Astrocyte (in vitro differentiated cells and primary cell): ENCODE data around the gene WDPCP. TPM values are rescaled to one million over a fixed set of nuclear protein-coding genes. Genes with fewer than 3 reads are reported as not detected.

ENCODE experiments used
- DNase-seq: peaks from one replicate; pipeline ENCODE4 v3.0.0-alpha.2; 2010; ENCODE audit warnings: low read depth
- FAIRE-seq: peaks from 2 replicates; lab custom pipeline; 2011; peaks lifted over from hg19 to GRCh38; lab: Jason Lieb, UNC
- H2AFZ ChIP-seq: 2 replicates; pipeline ENCODE4 v1.6.0; 2012; ENCODE audit warnings: low read depth, low read length, inconsistent platforms
- H3K27ac ChIP-seq: 2 replicates; pipeline ENCODE4 v1.5.1; 2011; ENCODE audit warnings: low read depth, low read length, inconsistent platforms
- H3K27me3 ChIP-seq: 2 replicates; pipeline ENCODE4 v1.6.0; 2011; ENCODE audit warnings: low read length, inconsistent platforms; ENCODE audit not compliant: insufficient read depth
- H3K36me3 ChIP-seq: 2 replicates; pipeline ENCODE4 v1.5.1; 2011; ENCODE audit warnings: low read length, inconsistent platforms; ENCODE audit not compliant: insufficient read depth
- H3K4me1 ChIP-seq: 2 replicates; pipeline ENCODE4 v1.5.1; 2011; ENCODE audit warnings: low read length, inconsistent platforms; ENCODE audit not compliant: insufficient read depth
- H3K4me2 ChIP-seq: 2 replicates; pipeline ENCODE4 v1.6.0; 2012; ENCODE audit warnings: low read length, inconsistent platforms
- H3K4me3 ChIP-seq: 2 replicates; pipeline ENCODE4 v1.5.1; 2011; ENCODE audit warnings: low read depth, mild to moderate bottlenecking, low read length, inconsistent platforms; ENCODE audit not compliant: insufficient read depth
- H3K79me2 ChIP-seq: 2 replicates; pipeline ENCODE4 v1.6.0; 2012; ENCODE audit warnings: mild to moderate bottlenecking, low read length, inconsistent platforms; ENCODE audit not compliant: insufficient read depth
- H3K9ac ChIP-seq: 2 replicates; pipeline ENCODE4 v1.6.0; 2012; ENCODE audit warnings: mild to moderate bottlenecking, low read length, inconsistent platforms
- H3K9me3 ChIP-seq: 2 replicates; pipeline ENCODE4 v1.5.1; 2012; ENCODE audit warnings: low read depth, mild to moderate bottlenecking, low read length, inconsistent platforms; ENCODE audit not compliant: insufficient read depth
- H4K20me1 ChIP-seq: 2 replicates; pipeline ENCODE4 v1.6.0; 2012; ENCODE audit warnings: low read length, inconsistent platforms; ENCODE audit not compliant: insufficient read depth
- H3K27ac Mint-ChIP-seq: one replicate; pipeline ENCODE4 v1.8.0; 2021; ENCODE audit warnings: mild to moderate bottlenecking, mixed read lengths; ENCODE audit not compliant: unreplicated experiment
- H3K27me3 Mint-ChIP-seq: one replicate; pipeline ENCODE4 v1.8.0; 2021; ENCODE audit warnings: low read depth, mixed read lengths; ENCODE audit not compliant: unreplicated experiment
- H3K36me3 Mint-ChIP-seq: one replicate; pipeline ENCODE4 v1.8.0; 2021; ENCODE audit warnings: low read depth, mixed read lengths; ENCODE audit not compliant: unreplicated experiment
- H3K4me1 Mint-ChIP-seq: one replicate; pipeline ENCODE4 v1.8.0; 2021; ENCODE audit warnings: low read depth, mixed read lengths; ENCODE audit not compliant: unreplicated experiment
- H3K4me3 Mint-ChIP-seq: one replicate; pipeline ENCODE4 v1.8.0; 2021; ENCODE audit warnings: mild to moderate bottlenecking, moderate library complexity, mixed read lengths; ENCODE audit not compliant: unreplicated experiment
- H3K9me3 Mint-ChIP-seq: one replicate; pipeline ENCODE4 v1.8.0; 2021; ENCODE audit warnings: mild to moderate bottlenecking, mixed read lengths; ENCODE audit not compliant: unreplicated experiment
- EZH2 ChIP-seq: IDR thresholded peaks from 2 replicates; pipeline ENCODE4 v1.6.1; 2012; ENCODE audit warnings: mild to moderate bottlenecking, low read length, inconsistent platforms; ENCODE audit not compliant: insufficient read depth
- total RNA-seq: library from RNA; stranded (reverse); gene quantifications from 2 replicates; pipeline ENCODE4 v1.2.1, GENCODE V29; 2021
- TF ChIP-seq, protein P1 (sequence below): IDR thresholded peaks from 2 replicates; pipeline ENCODE4 v1.5.1; 2011; ENCODE audit warnings: low read depth, mild to moderate bottlenecking, inconsistent platforms, low read length, moderate library complexity; ENCODE audit not compliant: insufficient read depth

Gene WDPCP
- total RNA-seq, 1 donor from 2014 or later, result 15.1 TPM

GRCh38 chr2:63425606-63426005, 162.7 kb downstream of the WDPCP start:
- Mint-ChIP-seq H3K27ac (no peak overlapping the region), H3K4me1 (no peaks in the 10 kb centered on the region), H3K4me3 (no peak overlapping the region), H3K9me3 (peaks cover 6% of the 10 kb centered on the region), H3K36me3 (peaks cover 11% of the 10 kb centered on the region), H3K27me3 (no peaks in the 10 kb centered on the region)
- TF ChIP-seq, protein P1, sequence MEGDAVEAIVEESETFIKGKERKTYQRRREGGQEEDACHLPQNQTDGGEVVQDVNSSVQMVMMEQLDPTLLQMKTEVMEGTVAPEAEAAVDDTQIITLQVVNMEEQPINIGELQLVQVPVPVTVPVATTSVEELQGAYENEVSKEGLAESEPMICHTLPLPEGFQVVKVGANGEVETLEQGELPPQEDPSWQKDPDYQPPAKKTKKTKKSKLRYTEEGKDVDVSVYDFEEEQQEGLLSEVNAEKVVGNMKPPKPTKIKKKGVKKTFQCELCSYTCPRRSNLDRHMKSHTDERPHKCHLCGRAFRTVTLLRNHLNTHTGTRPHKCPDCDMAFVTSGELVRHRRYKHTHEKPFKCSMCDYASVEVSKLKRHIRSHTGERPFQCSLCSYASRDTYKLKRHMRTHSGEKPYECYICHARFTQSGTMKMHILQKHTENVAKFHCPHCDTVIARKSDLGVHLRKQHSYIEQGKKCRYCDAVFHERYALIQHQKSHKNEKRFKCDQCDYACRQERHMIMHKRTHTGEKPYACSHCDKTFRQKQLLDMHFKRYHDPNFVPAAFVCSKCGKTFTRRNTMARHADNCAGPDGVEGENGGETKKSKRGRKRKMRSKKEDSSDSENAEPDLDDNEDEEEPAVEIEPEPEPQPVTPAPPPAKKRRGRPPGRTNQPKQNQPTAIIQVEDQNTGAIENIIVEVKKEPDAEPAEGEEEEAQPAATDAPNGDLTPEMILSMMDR, result no peak
- TF ChIP-seq EZH2, result no peak
- Histone ChIP-seq H3K4me3 (no peak overlapping the region), H2AFZ (no peak overlapping the region), H3K4me2 (no peak overlapping the region), H3K4me1 (no peaks in the 10 kb centered on the region), H3K27ac (no peak overlapping the region), H4K20me1 (no peaks in the 10 kb centered on the region), H3K9me3 (no peaks in the 10 kb centered on the region), H3K79me2 (no peaks in the 10 kb centered on the region), H3K36me3 (no peaks in the 10 kb centered on the region), H3K27me3 (no peaks in the 10 kb centered on the region), H3K9ac (no peak overlapping the region)
- FAIRE-seq (no peak), DNase-seq (no peak)

DNA sequence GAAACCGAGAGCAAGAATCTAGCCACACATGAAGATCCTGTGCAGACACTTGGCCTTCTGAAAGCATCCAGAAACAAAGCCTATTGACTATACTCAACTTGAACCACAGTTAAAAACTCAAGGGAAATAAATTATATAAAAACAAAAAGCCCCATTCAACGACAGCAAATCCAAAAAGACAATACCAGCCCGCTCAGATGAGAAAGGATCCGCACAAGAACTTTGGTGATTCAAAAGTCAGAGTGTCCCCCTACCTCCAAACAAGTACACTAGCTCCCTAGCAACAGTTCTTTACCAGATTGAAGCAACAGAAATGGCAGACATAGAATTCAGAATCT, 163.2 kb downstream of the WDPCP start:
- H3K36me3 ChIP-seq, result no peaks in the 10 kb centered on the region
- no peaks in the 10 kb centered on the region for H3K4me1 ChIP-seq
- Mint-ChIP-seq H3K27ac (no peak overlapping the region), H3K4me3 (no peak overlapping the region), H3K27me3 (no peaks in the 10 kb centered on the region), H3K36me3 (peaks cover 11% of the 10 kb centered on the region), H3K9me3 (peaks cover 6% of the 10 kb centered on the region), H3K4me1 (no peaks in the 10 kb centered on the region)
- TF ChIP-seq, protein P1, result no peak
- no peak for TF ChIP-seq EZH2
- H3K9ac ChIP-seq, result no peak overlapping the region
- no peak overlapping the region for H3K4me2 ChIP-seq
- no peaks in the 10 kb centered on the region for H4K20me1 ChIP-seq
- no peak overlapping the region for H3K27ac ChIP-seq
- H3K9me3 ChIP-seq, result no peaks in the 10 kb centered on the region
- H2AFZ ChIP-seq, result no peak overlapping the region
- no peak for DNase-seq
- no peak overlapping the region for H3K4me3 ChIP-seq
- H3K79me2 ChIP-seq, result no peaks in the 10 kb centered on the region
- FAIRE-seq, result no peak
- no peaks in the 10 kb centered on the region for H3K27me3 ChIP-seq

DNA sequence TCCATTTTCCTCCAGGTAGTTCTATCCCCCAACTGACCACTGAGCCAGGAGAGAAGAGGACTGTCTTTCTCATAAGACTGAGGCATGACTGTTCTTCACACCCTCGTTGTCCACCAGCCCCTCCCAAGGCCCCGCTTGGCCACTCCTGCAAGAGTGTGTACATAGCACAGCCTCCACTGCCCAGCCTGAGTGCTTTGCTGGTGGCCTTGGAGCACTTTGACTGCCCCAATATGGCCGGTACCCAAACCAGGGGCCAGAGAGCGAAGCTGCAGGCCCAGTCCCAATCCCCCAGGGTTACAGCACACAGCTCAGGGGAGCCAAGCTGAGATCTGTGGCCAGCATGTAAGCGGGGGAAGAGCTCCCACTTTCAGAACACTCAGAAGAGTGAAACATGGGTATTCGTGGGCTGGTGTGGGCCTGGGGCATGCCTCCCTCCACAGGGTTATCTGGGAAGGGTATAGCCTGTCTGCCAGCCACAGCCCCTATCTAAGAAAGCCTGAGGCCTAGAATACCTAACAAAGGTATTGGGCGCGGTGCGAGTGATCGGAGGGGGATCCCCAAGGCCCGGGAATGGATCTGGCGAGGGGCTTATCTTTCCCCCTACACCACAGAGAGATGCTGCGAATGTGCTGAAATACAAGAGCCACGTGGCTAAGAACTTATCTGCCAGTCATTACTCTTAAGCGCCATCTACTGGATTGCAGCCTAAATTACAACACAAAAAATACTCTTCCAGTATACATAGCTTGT, 163.8 kb downstream of the WDPCP start:
- no peaks in the 10 kb centered on the region for H3K9me3 ChIP-seq
- H3K36me3 Mint-ChIP-seq, result peaks cover 11% of the 10 kb centered on the region
- H4K20me1 ChIP-seq, result no peaks in the 10 kb centered on the region
- H3K4me1 ChIP-seq, result no peaks in the 10 kb centered on the region
- H3K4me1 Mint-ChIP-seq, result no peaks in the 10 kb centered on the region
- peak overlapping the region; percentile 33 for H2AFZ ChIP-seq
- H3K4me3 Mint-ChIP-seq, result no peak overlapping the region
- FAIRE-seq (no peak), DNase-seq (no peak)
- H3K27ac ChIP-seq, result no peak overlapping the region
- TF ChIP-seq, protein P1, result peak; percentile 64
- no peak for TF ChIP-seq EZH2
- no peaks in the 10 kb centered on the region for H3K79me2 ChIP-seq
- H3K4me2 ChIP-seq, result no peak overlapping the region
- H3K9me3 Mint-ChIP-seq, result peaks cover 6% of the 10 kb centered on the region
- H3K27me3 Mint-ChIP-seq, result no peaks in the 10 kb centered on the region
- no peaks in the 10 kb centered on the region for H3K27me3 ChIP-seq
- no peak overlapping the region for H3K4me3 ChIP-seq
- H3K27ac Mint-ChIP-seq, result no peak overlapping the region
- H3K9ac ChIP-seq, result no peak overlapping the region
- no peaks in the 10 kb centered on the region for H3K36me3 ChIP-seq
